ENCODE measurements around the gene GAL3ST2.
"Not testable (repeated sequence)": the region's sequence is repeated elsewhere in the genome, so short reads cannot be mapped to it uniquely, and the experiment has no call there.

Gene GAL3ST2

DNA sequence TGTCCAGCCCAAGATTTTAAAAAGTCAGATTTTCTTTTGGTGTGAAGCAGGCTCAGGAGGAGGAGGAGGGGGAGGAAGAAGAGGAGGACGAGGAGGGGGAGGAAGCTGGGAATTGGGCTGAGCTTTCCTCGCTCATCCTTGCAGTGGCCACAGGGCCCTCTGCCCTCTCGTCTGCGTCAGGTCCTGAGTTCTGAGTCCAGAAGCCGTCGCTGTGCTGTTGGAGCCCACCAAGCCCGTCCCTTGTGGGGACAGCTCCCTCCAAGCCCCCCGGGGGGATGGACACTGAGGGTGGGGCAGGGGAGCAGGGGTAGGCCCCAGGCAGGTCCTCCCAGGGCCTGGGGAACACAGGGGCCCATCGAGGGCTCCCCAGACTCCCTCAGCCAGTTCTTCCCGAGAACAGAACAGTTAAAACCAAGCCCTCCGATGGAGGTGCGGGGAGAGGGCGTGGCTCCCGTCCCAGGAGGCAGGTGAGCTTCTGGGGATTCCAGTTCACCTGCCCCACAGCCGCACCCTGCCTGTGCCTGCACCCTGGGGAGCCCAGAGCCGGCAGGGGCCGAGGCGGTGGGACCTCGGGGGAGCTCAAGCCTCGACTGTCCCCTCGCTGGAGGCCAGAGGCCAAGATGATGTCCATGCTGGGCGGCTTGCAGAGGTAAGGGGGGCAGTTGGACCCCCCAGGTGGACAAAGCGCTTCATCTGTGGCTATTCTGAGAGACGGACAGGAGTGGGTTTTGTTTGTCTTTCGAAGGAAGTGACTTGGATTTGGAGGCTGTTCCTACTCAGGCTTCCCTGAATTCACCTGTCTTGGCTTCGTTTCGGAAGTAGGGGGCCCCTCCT, at the start of gene GAL3ST2:
Gene GAL3ST2, plus strand, starts transcription at position 487 of the 834 bp plus-strand sequence. Its CDS starts 134 bp downstream, at position 621.
- no peak for DNase-seq (ENCODE audit: low read depth in 2 of 3, low spot score in 2 of 3)

DNA sequence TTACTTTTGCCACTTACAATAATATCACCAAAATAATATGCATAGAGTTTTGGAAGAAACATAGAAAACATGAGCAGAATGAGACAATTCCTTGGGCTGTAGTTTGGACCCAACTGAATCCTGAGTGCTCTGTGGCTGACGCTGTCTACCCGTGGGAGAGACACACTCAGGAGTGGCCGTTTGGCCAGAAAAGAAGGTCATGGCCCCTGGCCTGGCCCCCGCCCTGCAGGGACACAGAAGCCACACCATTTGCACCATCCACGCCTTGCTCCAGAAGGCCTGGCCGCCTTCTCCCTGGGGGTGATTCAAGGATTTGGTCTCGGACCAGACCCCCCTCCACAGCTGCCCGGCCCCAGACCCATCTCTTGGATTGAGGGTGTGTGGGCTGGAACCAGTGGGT, 48.6 kb upstream of the GAL3ST2 start:
- DNase-seq (ENCODE audit: low read depth in 2 of 3, low spot score in 2 of 3), result no peak

DNA sequence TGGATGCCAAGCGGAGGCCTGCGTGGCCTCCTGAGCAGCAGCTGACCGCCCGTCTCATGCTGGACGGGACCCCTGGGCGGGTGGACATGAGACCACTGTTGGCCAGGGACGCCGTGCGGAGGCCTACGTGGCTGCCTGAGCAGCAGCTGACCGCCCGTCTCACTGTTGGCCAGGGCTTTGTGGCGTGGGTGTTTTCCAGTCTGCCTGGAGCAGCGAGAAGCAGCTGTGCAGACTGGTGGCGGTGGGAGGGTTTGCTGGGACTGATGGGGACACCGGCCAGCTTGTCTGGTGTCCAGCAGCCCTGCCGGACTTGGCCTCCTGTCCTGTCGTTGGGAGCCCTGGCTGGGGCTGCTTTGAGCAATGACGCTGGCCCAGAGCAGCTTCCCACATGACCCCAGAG, 48.0 kb upstream of the GAL3ST2 start:
- DNase-seq (ENCODE audit: low read depth in 2 of 3, low spot score in 2 of 3), result no peak

DNA sequence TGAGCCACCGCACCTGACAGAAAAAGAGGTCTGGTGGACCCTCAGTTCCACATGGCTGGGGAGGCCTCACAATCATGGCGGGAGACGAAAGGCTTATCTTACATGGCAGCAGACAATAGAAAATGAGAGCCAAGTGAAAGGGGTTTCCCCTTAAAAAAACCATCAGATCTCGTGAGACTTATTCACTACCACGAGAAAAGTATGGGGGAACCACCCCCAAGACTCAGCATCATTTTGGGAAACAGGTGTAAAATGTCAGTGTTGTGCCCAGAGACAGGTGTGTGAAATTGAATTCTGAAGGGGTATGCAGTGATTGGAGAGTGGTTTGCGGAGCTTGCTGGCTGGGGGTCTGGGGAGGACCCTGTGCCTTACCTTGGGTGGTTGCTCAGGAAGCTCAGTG, 46.8 kb upstream of the GAL3ST2 start:
- DNase-seq (ENCODE audit: low read depth in 2 of 3, low spot score in 2 of 3), result no peak

- no peak for DNase-seq (ENCODE audit: low read depth in 2 of 3, low spot score in 2 of 3)
These were observed 45.8 kb upstream of the GAL3ST2 start for GRCh38 chr2:241730671-241731293.

DNA sequence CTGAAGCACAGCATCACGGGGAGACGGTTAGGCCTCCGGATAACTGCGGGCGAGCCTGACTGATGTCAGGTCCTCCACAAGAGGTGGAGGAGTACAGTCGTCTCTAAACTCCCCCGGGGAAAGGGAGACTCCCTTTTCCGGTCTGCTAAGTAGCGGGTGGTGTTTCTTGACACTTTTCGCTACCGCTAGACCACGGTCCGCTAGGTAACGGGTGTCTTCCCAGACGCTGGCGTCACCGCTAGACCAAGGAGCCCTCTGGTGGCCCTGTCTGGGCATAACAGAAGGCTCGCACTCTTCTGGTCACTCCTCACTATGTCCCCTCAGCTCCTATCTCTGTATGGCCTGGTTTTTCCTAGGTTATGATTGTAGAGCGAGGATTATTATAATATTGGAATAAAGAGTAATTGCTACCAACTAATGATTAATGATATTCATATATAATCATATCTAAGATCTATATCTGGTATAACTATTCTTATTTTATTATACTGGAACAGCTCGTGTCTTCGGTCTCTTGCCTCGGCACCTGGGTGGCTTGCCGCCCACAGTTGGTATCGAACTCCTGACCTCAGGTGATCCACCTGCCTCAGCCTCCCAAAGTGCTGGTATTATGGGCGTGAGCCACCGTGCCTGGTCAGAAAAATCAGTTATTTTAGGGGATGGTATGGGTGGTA, 44.0 kb upstream of the GAL3ST2 start:
- DNase-seq (ENCODE audit: low read depth in 2 of 3, low spot score in 2 of 3), result peak in 1 of 3 experiments; percentile 44

DNA sequence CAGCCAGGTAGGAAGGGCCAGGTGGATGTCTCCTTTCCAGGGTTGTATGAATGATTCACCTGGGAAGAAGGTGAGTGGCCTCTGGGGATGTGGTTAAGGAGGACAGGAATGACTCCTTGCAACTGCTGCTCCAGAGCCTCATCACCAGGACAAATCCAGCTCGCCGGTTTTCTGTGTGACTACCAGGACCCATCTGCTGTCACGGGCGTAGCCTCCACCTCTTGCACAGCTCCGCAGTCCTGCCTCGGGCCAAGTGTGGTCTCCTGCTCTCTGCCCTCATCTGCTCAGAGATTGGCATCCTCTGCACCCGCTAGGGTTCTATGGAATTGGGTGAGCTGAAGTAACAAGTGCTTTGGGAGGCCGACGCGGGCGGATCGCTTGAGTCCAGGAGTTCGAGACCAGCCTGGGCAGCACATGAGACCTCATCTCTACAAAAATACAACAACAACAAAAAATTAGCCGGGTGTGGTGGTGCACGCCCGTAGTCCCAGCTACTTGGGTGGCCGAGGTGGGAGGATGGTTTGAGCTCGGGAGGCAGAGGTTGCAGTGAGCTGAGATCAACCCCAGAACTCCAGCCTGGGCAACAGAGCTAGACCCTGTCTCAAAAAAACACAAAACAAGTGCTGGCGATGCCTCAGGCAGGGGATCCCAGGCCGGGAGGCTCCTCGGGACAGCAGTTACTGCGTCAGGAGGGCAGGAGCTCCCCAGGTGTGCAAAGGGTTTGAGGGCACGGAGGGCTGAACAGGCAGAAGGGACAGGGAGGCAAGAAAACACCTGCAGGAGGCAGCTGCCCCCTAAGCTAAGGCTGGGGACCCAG, 43.0 kb upstream of the GAL3ST2 start:
- DNase-seq (ENCODE audit: low read depth in 2 of 3, low spot score in 2 of 3), result no peak

GRCh38 chr2:241734208-241734466, 42.5 kb upstream of the GAL3ST2 start:
- no peak for DNase-seq (ENCODE audit: low read depth in 2 of 3, low spot score in 2 of 3)

DNA sequence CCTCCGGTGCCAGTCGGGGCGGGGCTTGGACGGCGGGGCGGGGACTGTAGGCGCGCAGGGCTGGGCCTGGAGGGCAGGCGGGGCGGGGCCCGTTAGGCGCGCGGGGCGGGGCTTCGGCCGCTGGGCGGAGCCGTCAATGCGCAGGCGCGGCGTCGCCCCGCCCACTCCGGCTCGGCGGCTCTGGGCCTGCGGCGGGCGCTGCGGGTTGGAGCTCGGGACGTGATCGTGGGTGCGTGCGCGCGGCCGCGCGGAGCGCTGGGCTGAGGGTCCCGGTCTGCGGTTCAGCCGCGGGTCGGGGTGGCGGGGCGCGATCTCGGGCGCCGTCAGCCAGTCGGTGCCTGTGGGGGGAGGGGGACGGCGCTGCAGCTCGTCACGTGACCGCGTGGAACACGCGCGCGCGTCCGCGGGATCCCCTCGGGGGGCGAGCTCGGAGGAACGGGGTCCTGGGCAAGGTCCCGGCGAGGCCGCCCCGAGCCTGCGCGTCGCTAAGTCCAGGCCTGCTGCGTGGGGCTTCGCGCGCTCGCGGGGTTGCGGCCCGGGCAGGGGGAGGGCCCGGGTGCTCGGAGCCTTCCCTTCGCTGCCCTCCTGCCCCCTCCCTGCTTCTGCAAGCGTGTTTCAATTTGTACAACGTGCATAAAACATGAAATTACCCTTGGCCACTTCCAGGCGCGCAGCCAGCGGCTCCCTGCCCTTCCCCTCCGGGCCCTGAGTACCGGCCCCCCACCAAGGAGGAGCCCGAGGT, 42.0 kb upstream of the GAL3ST2 start, which contains the start of gene D2HGDH:
Gene D2HGDH, plus strand, starts transcription at position 164 of the 742 bp plus-strand sequence. CDS start 595 bp downstream, outside the sequence.
- DNase-seq (ENCODE audit: low read depth in 2 of 3, low spot score in 2 of 3), result peak; percentile 86 to 96 (median 92)

DNA sequence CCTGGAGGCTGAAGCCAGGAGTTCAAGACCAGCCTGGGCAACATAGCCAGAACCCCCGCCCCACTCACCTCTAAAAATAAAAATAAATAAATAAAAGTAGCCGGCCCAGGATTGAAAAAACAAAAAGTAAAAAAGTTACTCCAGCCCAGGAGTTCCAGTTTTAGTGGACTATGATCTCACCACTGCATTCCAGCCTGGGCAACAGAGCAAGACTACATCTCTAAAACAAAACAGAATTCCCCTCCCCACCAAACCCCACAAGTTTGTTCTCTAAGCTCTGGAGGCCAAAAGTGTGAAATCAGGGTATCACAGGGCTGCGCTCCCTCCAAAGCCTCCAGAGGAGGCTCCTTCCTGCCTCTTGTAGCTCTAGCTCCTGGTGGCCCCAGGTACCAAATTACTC, 40.5 kb upstream of the GAL3ST2 start:
- DNase-seq (ENCODE audit: low read depth in 2 of 3, low spot score in 2 of 3), result no peak

DNA sequence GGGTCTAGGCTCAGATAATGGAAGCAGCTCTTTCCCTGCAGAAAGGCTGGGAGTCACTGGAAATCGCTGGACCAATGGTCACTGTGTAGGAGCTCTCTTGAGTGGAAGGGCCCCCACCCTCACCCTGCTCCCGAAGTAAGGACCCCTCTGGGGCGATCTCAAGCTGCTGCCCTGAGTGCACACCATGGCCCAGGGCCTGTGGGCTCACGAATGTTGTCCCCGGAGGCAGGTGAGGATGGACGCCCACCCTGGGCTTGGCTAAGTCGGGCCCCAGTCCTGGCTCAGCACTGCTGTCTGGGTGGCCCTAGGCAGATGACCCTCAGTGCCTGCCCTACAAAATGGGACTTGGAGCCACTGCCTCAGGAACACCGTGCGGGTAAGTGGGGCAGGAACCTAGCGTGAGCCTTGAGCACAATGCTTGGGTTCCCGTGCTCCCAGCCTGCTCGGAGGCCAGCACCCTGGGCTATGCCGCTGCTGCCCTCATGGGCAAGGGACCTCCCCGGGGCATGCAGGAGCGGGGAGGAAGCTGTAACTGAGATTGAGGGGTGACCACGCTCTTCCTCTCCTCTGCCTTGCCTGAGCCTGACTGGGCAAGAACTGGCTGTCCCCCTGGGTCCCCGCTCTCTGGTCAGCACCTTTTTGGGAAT, 38.5 kb upstream of the GAL3ST2 start:
- DNase-seq (ENCODE audit: low read depth in 2 of 3, low spot score in 2 of 3), result no peak

GRCh38 chr2:241739177-241739576, 37.4 kb upstream of the GAL3ST2 start:
- no peak for DNase-seq (ENCODE audit: low read depth in 2 of 3, low spot score in 2 of 3)

- peak in 2 of 3 experiments; percentile 56 to 60 for DNase-seq (ENCODE audit: low read depth in 2 of 3, low spot score in 2 of 3)
These were observed 37.0 kb upstream of the GAL3ST2 start for GRCh38 chr2:241739651-241740050.

GRCh38 chr2:241741016-241741415, 35.6 kb upstream of the GAL3ST2 start:
- no peak for DNase-seq (ENCODE audit: low read depth in 2 of 3, low spot score in 2 of 3)

DNA sequence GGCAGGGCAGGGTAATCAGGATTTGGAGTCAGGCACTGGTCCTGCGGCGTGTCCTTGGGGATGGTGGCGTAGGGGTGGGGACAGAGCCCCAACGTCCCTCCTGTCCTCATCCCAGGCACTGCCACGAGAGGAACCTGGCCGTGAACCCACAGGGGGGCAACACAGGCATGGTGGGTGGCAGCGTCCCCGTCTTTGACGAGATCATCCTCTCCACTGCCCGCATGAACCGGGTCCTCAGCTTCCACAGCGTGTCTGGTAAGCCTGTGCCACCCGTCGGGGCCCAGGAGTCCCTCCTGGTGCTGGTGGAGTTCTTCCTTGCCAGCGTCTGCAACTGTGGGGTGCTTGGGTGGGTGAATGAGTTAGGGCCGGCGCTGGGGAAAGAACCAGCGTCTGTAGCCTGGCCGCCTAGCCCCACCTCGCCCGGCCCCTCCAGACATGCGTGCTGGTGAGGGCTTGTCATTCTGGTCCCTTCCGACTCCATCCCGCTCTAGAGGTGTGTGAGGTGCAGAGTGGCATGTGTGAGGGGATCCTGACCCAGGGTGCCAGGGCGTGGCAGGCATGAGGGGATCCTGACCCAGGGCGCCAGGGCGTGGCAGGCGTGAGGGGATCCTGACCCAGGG, 34.2 kb upstream of the GAL3ST2 start:
- DNase-seq (ENCODE audit: low read depth in 2 of 3, low spot score in 2 of 3), result no peak

GRCh38 chr2:241743008-241743407, 33.6 kb upstream of the GAL3ST2 start:
- not testable (repeated sequence) for DNase-seq (ENCODE audit: low read depth in 2 of 3, low spot score in 2 of 3)

- DNase-seq (ENCODE audit: low read depth in 2 of 3, low spot score in 2 of 3), result no peak
These were observed 33.0 kb upstream of the GAL3ST2 start for GRCh38 chr2:241743620-241744019.

- no peak for DNase-seq (ENCODE audit: low read depth in 2 of 3, low spot score in 2 of 3)
These were observed 32.4 kb upstream of the GAL3ST2 start for GRCh38 chr2:241744028-241744754.

- DNase-seq (ENCODE audit: low read depth in 2 of 3, low spot score in 2 of 3), result no peak
These were observed 31.3 kb upstream of the GAL3ST2 start for GRCh38 chr2:241745276-241745675.
